SK-N-SH (cell line): ENCODE measurements around the gene BMP6.

Source experiments
- CHD2 ChIP-seq: fragments of 150-350 bp; IDR thresholded peaks from 2 replicates; pipeline ENCODE4 v1.6.1; 2018; ENCODE audit warnings: low read length; ENCODE audit not compliant: partially characterized antibody
- ELF1 ChIP-seq: IDR thresholded peaks from 2 replicates; pipeline ENCODE4 v1.4.0; 2012
- NFIC ChIP-seq: IDR thresholded peaks from 2 replicates; pipeline ENCODE4 v1.4.0; 2012; ENCODE audit warnings: borderline replicate concordance
- POLR2AphosphoS5 ChIP-seq: IDR thresholded peaks from 2 replicates; pipeline ENCODE4 v1.6.1; 2012; ENCODE audit warnings: low read depth, low read length
- TF ChIP-seq, protein P1 (sequence below): fragments of 200-600 bp; sonication (generic); IDR thresholded peaks from 2 replicates; pipeline ENCODE4 v1.6.1; 2017; ENCODE audit warnings: antibody characterized with exemption, mild to moderate bottlenecking, moderate library complexity
- TF ChIP-seq, protein P2 (sequence below): IDR thresholded peaks from 2 replicates; pipeline ENCODE4; 2012

- TF ChIP-seq, protein P1, sequence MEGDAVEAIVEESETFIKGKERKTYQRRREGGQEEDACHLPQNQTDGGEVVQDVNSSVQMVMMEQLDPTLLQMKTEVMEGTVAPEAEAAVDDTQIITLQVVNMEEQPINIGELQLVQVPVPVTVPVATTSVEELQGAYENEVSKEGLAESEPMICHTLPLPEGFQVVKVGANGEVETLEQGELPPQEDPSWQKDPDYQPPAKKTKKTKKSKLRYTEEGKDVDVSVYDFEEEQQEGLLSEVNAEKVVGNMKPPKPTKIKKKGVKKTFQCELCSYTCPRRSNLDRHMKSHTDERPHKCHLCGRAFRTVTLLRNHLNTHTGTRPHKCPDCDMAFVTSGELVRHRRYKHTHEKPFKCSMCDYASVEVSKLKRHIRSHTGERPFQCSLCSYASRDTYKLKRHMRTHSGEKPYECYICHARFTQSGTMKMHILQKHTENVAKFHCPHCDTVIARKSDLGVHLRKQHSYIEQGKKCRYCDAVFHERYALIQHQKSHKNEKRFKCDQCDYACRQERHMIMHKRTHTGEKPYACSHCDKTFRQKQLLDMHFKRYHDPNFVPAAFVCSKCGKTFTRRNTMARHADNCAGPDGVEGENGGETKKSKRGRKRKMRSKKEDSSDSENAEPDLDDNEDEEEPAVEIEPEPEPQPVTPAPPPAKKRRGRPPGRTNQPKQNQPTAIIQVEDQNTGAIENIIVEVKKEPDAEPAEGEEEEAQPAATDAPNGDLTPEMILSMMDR, result no peak
- TF ChIP-seq, protein P2, sequence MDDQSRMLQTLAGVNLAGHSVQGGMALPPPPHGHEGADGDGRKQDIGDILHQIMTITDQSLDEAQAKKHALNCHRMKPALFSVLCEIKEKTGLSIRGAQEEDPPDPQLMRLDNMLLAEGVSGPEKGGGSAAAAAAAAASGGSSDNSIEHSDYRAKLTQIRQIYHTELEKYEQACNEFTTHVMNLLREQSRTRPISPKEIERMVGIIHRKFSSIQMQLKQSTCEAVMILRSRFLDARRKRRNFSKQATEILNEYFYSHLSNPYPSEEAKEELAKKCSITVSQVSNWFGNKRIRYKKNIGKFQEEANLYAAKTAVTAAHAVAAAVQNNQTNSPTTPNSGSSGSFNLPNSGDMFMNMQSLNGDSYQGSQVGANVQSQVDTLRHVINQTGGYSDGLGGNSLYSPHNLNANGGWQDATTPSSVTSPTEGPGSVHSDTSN, result no peak
- TF ChIP-seq CHD2 (no peak), POLR2AphosphoS5 (no peak), NFIC (no peak), ELF1 (no peak)
Measured at GRCh38 chr6:7684076-7684475, 41.8 kb upstream of the BMP6 start.
